Fibroblast of skin of abdomen (primary cell): ENCODE data around the gene ACBD7.
A peak's percentile ranks its signal among the peaks of the same experiment; 100 is the strongest.

Source experiments
- DNase-seq: peaks from one replicate; pipeline ENCODE4 v3.0.0-alpha.2; 2013

The ACBD7 gene

DNA sequence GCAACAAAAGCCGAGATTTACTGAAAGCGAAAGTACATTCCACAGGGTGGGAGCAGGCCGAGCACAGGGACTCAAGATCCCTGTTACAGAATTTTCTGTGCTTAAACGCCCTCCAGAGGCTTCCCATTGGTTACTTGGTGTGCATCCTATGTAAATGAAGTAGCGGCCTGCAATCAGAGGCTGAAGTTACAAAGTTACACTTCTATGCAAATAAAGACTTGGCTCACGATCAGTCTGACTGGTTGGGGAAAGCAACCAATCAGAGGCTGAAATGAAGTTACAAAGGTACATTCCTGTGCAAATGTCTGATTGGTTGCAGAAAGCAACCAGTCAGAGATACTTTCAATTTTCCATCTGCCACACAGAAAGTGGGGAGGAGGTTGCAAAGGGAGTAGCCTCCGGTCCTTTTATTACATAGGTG is 4.1 kb downstream of the ACBD7 start:
- peak; percentile 89 for DNase-seq

DNA sequence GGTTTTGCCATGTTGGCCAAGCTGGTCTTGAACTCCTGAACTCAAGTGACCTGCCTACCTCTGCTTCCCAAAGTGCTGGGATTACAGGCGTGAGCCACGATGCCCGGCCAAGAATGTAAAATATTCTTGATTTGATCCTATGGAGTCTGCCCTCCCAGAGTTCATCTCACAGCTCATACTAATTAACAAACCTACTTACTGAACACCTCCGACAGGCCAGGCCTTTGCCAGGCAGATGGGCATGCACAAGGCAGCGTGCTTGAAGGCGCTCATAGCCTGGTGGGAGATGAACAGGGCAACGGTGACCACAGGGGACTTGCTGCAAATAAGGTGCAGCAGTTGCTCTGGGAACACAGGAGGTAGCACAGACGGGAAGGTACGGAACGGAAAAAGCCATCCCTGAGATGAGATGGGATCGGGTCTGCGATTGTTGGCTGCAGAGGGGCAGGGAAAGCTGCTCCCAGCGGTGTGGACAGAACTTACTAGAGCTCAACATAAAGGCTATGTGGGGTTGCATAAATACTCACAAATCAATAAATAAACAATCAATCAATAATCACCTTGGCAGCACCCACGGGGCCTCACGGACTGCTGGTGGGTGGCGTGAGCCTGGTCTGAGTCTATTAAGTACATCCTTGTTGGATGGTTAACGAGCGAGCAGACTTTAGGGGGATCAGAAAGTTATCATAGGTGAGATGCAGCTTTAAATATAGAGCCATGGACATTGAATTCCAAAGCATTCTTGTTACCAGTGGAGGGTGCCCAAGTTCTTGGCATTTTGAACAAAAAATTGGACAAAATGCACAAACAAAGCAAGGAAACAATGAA is 4.7 kb downstream of the ACBD7 start:
- no peak for DNase-seq

DNA sequence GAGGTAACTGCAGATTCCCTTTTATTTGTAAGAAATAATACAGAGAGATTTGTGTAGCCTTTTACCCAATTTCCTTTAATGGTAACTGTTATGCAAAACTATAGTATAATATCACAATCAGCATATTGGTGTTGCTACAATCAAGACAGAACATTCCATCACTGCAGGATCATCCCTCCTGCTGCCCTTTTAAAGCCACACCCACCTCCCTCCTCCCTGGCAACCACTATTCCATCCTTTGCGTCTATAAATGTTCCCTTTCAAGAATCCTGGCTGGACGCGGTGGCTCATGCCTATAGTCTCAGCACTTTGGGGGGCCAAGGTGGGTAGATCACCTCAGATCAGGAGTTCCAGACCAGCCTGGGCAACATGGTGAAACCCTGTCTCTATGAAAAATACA is 13.2 kb downstream of the ACBD7 start:
- DNase-seq = no peak

DNA sequence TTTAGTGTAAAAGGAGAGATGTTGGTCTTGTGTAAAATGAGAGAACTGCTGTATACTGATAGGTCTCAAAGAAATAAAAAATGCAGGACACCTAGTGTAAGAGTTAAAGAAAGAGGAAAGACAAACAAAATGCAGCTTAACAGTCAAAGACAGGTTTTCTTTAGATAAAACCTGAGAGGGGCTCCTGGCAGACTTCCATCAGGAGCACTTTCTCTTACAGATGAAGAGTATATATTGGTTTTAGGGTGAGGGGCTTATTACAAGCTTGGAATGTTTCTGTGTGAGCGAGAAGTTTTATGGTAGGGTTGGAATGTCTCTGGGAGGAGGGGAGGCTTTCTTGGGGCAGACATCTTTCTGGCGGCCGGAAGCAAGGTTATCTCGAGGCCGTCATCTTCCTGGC is 16.2 kb downstream of the ACBD7 start:
- no peak for DNase-seq

DNA sequence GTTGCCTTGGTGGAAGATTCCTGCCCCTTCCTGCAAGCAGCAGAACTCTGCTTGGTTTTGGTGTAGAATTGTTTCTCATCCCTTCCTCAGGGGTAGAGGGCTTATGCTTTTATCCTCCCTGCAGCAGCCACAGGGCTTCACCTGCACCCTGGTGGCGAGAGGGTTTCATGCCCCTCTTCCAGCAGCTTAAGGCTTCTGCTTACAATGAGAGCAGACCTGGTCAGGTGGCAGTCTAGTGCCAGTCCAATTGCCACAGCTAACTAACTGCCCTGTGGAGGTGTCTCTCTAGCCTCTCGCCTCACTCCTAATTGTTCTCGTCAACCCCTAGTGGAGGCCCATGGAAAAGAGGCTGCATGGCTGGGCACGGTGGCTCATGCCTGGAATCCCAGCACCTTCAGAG is 19.3 kb downstream of the ACBD7 start:
- no peak for DNase-seq

DNA sequence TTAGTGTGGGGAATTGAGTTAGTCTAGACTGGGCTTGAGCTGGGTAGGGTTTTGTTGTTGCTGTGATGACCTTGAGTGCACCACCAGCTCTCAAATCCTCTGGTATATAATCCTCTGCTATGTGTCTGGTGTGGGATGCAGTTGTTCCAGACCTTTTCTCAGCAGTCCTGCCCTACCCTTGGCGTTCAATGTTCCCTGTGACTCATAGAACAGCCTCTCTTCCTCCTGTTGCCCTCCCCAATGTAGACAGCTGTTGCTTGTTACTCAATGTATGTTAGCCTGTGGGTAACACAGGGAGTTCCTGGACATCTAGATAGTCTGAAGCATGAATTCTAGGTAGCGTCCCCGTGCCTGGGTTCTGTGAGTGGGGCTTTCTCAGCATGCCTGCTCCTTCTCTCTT is 19.8 kb downstream of the ACBD7 start:
- DNase-seq = peak; percentile 11

DNA sequence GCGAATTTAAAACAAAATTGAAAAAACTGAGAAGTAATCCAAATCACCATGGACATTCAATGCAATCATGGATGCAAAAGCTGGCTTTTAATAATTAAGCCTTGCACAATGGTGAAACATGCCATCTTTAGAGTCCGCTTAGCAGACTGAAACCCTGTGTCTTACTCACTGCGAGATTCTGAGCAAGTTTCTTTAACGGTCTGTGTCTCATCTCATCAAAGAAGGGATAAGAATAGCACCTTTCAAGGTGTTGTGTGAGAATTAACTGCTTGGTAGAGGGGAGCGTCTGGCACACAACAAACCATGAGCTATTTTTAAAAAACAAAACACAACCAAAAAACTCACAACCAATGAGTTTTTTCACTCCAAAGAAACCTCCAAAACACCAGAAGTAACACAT is 21.4 kb downstream of the ACBD7 start:
- DNase-seq = no peak

DNA sequence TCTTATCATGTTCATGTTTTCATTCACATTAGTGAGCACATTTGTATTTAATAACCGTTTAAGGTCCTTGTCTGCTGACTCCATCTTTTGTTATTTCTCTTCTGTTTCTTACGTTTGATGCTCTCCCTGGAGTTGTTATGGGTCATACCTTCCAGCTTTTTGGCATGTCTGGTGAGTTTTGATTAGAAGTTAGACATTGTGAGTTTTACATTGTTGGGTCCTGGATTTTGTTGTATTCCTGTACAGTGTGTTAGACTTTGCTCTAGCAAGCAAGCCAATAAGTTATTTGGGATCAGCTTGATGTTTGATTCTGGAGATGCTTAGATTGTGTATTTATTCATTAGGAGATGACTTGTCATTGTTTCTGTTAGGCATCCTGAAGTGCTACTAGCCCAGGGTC is 27.9 kb downstream of the ACBD7 start:
- DNase-seq = no peak

DNA sequence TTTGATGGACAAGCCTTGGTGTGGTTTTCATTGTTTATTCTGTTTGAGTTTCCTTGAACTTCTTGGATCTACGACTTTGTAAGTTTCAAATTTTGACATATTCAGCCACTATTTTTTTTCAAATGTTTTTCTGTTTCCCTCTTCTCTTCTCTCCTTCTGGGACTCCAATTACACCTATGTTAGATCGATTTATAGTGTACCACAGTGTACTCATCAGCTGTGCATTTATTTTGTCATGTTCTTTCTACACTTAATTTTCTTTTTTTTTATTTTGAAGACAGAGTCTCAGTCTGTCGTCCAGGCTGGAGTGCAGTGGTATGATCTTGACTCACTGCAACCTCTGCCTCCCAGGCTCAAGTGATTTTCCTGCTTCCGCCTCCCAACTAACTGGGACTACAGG is 28.7 kb downstream of the ACBD7 start:
- no peak for DNase-seq

DNA sequence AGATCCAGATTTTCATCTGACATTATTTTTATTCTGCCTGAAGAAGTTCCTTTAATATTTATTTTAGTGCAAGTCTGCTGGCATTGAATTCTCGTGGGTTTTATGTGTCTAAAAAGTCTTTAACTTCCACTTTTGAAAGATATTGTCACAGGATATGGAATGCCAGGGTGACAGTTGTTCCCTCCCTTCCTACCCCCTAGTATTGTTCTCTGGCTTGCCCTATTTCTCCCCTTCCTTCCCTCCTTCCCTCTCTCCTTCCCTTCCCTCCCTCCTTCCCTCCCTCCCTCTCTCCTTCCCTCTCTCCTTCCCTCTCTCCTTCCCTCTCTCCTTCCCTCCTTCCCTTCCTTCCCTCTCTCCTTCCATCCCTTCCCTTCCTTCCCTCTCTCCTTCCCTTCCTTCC is 29.9 kb downstream of the ACBD7 start:
- DNase-seq = no peak

DNA sequence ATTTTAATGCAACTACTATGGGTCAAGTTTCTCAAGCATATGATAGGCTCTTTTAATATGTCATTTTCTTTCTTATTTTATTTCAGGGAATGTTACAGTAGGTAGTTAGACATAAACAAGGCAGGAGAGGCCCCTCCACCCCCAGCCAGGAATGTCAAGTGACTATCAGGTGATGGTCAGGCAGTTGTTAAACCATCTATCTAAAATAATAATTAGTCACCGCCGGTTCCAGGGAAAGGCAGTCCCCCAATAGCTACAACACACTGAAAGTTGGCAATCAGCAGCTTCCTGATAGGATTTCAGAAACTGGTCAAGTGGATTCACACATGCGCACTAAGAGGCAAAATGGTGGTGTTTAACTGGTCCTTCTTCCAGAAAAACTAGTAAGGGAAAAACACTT is 35.5 kb downstream of the ACBD7 start:
- DNase-seq = no peak

DNA sequence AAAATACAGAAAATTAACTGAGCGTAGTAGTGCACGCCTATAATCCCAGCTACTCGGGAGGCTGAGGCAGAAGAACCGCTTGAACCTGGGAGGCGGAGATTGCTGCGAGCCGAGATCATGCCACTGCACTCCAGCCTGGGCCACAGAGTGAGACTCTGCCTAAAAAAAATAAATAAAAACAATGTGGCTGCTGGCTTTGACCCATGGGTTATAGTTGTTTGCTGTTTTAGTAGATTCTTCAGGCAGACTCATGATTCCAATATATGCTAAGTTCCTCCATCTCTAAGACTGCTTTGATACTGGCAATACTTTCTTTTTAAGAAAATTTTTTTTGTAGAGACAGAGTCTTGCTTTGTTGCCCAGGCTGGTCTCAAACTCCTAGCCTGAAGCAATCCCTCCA is 36.5 kb downstream of the ACBD7 start:
- DNase-seq = no peak

DNA sequence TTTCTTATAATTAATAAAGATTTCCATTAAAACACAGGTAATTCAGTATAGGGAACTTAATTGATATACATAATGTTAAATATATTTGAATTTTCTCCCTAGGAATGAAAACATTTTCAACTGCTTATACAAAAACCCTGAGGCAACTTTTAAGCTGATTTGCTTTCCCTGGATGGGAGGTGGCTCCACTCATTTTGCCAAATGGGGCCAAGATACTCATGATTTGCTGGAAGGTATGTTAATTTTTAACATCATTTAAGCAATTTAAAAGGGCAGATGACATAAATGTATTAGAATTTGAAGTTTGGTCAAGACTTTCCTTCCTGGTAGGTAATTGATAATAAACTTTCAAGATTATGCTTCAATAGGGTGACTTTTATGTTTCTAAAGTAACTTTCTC is 39.0 kb downstream of the ACBD7 start:
- DNase-seq = no peak

DNA sequence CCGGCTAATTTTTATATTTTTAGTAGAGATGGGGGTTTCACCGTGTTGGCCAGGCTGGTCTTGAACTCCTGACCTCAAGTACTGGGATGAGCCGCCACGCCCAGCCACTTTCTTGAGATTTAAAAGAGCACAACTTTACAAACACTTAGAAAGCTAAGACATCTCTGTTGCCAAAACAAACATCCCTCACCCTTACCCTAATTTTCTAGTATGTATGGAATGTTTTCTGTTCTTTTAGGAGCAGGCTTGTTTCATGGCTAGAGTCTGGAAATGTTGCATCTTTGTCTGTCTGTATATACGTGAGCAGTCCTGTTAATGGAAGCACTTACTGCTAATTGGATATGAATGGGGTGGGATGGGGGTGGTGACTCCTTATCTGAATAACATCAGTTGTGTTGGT is 42.0 kb downstream of the ACBD7 start:
- peak; percentile 31 for DNase-seq

DNA sequence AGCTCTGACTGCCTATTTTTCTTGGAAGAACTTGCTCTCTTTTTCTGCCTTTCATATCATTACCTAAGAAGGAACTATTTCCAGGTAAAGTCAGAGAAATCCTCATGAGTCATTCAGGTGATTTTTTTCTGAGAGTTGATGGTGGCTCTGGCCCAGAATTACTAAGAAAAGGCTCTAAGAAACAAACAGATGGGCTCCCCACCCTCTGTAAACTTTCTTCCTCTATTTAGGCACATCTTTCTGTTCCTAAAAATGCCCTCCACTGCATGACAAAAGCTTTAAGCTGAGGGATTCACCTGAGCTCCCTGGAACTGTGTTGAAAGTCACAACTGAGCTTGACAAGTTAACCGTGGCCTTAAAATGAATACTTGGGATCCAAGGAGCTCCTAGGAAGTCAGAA is 43.2 kb downstream of the ACBD7 start:
- DNase-seq = no peak

DNA sequence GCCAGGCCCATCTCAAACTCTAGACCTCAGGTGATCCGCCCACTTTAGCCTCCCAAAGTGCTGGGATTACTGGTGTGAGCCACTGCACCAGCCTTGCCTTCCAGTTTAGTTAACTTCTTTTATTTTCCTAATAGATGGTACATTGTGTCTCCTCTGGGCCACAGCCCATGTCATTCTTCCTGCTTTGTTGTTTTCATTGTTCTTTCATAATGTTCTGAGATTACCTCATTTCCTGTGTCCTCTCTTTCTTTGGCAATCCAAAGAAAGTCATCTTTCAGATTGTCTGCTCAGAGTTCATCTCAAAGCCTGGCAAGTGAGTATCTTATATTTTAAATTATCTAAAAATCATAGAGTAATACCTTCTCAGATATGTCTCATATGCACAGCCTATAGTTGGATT is 44.9 kb downstream of the ACBD7 start, which contains the start of gene OLAH:
OLAH (plus strand) TSS at position 270 of the 400 bp plus-strand sequence. CDS start 3,346 bp downstream, outside the sequence.
- no peak for DNase-seq

DNA sequence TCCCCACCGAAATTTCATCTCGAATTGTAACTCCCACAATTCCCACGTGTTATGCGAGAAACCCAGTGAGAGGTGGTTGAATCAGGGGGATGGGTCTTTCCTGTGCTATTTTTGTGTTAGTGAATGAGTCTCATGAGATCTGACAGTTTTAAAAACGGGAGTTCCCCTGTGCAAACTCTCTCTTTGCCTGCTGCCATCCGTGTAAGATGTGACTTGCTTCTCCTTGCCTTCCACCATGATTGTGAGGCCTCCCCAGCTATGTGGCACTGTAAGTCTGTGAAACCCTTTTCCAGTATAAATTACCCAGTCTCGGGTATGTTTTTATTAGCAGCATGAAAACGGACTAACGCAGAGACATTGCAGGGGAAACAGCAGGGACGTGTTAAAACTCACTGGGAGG is 50.2 kb downstream of the ACBD7 start:
- DNase-seq = no peak

DNA sequence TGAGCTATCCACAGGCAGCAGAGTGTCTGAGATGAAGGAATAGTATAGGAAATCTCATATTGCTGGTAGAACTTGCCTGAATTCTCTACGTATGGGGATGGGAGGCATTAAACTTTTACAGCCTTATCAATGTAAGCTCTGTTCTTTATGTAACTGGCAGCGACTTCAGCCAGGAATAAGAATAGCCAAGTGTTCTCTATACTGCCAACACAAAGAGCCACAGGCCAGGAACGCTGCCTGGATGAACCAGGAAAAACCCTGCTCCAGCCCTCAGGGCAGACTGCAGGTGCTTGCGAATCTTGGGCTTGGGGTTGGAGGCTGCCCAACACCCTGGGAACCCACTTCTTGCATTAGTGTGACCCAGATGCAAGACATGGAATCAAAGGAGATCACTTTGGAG is 50.9 kb downstream of the ACBD7 start:
- DNase-seq = no peak

DNA sequence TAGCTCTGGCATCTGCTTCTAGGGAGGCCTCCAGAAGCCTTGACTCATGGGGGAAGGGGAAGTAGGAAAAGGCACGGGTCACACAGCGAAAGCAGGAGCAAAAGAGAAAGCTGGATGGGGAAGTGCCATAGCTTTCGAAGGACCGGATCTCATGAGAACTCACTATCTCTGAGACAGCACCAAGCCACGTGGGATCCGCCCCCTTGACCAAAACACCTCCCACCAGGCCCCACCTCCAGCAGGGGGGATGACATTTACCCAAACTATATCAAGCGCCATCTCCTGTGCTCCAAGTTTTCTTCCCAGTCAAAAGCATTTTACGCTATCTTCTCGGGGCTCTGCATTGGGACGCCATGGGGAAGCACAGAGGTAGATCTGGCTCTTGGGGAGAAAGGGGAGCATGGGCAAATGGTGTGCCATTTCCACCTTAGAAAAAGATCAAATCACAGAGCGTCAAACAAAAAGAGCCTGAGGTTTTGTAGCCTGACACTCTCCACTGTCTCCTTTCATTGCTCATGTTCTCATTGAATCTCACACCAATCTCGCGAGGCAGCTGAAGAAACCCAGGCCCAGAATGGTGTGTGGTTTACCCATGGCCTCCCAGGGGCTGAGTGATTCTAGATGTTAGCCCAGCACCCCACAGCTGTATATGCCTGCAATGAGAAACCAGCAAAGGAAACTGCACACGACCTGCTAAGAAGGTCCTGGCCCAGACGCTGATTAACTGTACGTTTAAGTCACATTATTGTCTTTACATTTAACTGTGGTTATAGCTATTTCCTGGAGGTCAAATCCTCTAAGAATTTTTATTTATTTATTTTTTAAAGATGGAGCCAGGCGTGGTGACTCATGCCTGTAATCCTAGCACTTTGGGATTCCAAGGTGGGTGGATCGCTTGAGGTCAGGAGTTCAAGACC is 52.9 kb downstream of the ACBD7 start:
- peak; percentile 48 for DNase-seq

DNA sequence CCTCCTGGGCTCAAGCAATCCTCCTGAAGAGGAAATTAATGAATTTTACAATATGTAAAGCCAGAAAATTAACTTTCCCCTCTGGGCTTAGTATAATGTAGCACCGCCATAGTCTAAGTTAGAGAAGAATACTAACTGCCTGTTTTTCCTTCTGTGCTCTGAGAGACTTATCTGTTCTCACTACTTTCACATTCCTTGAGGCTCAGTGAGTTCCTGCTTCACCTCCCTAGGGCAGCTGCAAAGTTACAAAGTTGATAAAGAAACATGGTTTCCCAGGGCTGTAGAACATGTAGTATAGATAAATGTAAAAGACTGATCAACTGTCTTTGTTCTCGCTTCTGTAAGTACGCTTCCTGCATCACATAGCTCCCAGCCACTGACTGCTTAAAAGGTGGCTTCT is 60.8 kb downstream of the ACBD7 start:
- no peak for DNase-seq
